GM10847 (cell line): ENCODE measurements around the gene PARVA.

Experiments used
- POLR2A ChIP-seq: IDR thresholded peaks from 2 replicates; pipeline ENCODE4 v1.6.1; 2011; ENCODE audit not compliant: insufficient read length; ENCODE audit errors: extremely low read depth

PARVA gene

DNA sequence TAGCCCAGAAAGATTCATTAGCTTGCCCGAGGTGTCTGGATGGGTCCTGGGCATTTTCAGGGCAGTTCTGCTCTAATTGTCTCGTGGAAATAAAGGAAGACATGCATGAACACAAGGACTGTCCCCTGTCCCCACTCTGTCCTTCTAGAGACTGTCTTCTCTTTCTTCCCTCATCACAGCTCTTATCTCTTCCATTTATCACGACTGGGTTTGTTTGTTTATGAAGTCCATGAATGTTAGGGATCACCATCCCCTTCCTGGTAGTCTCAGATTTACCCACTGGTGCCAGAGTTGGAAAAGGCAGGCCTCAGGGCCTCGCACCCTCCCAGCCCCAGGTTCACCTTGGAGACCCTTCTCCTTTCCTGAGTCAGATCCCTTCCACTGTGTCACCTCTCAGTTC lies 134.8 kb downstream of the PARVA start:
- TF ChIP-seq POLR2A: no peak

DNA sequence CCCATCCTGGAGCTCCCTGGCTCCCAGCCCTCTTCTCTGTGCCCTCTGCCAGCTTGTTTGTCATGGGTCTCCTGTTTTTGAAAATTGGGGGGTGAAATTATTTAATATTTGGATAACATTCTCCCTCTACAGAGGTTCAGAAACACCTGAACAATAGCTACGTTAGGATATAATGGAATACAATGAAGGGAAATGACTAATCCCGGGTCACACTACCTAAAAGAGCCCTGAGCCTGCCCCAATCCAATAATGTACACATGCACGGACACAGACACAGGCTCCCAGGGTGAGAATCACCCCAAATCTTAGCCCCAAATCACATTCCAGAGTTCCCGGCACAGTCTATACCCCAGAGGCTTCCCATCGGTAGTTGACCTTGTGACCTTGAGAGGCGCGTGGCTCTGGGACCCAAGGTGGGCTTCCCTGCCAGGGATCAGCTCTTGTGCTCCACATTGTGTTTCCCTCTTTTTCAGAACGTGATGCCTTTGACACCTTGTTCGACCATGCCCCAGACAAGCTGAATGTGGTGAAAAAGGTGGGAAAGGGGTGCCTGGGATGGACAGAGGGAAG lies 135.5 kb downstream of the PARVA start:
- no peak for TF ChIP-seq POLR2A

- TF ChIP-seq POLR2A: no peak
Measured at GRCh38 chr11:12516387-12517105, 139.2 kb downstream of the PARVA start.

DNA sequence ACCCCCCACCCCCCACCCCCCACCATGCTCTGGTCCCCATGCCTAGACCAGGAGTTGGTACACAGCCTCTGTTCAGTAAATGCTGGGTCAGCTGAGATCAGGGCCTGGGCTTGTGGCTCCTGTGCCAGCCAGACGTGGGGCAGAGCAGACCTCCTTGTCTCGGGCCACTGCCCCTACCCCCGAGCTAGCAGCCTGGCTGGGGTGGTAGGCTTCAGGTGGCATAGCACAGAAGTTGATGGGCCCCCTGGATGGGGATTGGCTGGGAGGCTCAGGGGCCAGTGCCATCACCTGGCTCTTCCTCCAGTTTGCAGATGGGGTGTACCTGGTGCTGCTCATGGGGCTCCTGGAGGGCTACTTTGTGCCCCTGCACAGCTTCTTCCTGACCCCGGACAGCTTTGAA lies 139.9 kb downstream of the PARVA start:
- no peak for TF ChIP-seq POLR2A

GRCh38 chr11:12517741-12518140 lies 140.4 kb downstream of the PARVA start:
- TF ChIP-seq POLR2A: no peak

DNA sequence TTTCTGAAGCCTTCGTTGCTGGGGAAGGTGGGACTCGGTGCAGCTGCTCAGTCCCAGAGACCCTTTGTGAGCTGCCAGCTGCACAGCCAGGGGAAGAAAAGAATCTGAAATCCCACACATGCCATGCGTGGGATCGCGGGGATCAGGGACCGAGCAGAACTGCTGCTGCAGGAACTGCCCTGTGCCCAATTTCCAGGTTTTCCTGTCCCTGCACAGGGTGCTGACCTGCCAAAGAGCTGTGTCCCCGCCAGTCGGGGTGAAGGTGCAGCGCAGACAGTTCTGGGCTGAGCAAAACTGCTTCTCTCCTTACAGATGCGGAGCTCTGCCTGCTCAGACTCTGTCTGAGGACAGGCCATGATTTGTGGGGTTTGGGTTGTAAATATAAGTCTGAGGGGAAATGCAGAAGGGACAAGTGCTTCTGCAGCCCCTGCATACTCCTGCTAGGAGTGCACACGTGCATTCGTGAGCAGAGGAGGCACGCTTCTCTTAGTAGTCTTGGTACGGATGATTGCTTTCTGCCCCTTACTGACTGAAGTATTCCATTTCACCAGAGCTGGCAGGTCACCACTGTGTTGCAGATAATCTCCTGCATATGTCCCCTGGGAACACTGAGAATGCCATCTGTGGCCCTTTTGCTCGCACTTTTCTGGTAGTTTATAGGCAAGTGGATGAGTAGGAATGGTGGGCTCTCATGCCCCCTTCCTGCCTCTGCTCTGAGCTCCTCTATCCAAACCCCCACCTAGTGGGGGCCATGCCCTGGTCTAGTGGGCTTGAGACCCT lies 141.4 kb downstream of the PARVA start:
- no peak for TF ChIP-seq POLR2A

- no peak for TF ChIP-seq POLR2A
Measured at GRCh38 chr11:12520054-12520453, 142.7 kb downstream of the PARVA start.

- TF ChIP-seq POLR2A: no peak
Measured at GRCh38 chr11:12523180-12523924, 146.0 kb downstream of the PARVA start.

DNA sequence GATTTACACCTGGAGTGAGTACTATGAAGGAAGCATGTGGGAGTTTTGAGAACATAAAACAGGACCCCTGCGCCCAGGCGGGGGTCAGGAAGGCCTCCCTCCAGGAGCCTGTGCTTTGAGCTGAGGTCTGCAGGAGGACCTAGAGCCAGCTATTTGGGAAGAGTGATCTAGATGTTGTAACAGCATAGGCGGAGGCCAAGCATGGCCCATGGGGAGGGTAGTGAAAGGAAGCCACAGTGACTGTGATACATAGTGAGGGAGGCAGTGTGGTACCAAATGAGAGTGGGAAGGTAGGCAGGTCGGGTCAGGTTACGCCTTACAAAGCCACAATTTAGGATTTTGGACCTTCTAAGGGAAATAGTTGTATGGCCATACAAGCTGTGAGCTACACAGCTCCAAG lies 147.5 kb downstream of the PARVA start:
- no peak for TF ChIP-seq POLR2A

GRCh38 chr11:12525466-12526055 lies 148.2 kb downstream of the PARVA start:
- TF ChIP-seq POLR2A: no peak

- TF ChIP-seq POLR2A: no peak
Measured at GRCh38 chr11:12526789-12527188, 149.4 kb downstream of the PARVA start.

DNA sequence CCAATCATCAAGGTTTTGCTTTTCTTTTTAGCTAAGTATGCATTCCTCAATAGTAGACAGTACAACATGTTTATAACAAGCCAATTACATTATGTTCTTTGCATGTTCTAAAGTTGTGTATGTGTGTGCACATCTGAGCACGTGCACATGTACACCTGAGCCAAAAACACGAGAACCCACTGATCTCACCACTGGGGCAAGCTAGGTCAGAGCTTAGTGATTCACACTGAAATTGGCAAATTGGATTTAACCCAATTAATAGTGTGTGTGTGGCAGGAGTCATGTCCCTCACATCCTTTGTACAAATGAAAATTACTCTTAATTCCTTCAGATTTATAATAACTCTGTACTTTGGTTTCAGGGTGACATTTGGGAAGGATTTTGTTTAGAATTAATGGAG lies 151.1 kb downstream of the PARVA start:
- no peak for TF ChIP-seq POLR2A

- TF ChIP-seq POLR2A: no peak
Measured at GRCh38 chr11:12529041-12529440, 151.7 kb downstream of the PARVA start.

- no peak for TF ChIP-seq POLR2A
Measured at GRCh38 chr11:12529793-12530192, 152.4 kb downstream of the PARVA start.

DNA sequence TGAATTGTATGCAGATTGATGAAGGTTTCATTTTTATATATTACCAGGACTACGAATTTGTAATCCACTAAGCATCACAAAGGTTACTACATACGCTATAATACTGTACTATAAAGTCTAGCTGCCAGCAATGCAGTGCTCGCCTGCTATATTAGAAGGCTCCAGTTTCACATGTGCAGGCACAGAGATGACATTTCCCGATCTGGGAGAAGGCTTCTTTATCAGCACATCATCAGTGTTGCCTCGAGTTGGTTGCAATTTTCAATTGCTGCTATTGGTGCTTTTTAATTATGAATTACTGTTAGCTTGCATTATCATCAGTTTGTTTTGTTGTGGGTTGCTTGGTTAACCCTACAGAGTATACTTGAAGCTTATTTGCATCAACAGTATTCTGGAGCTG lies 153.6 kb downstream of the PARVA start:
- TF ChIP-seq POLR2A: no peak
